NB4 (cell line): ENCODE measurements around the gene ROBO1.

ENCODE experiments used
- POLR2A ChIP-seq: IDR thresholded peaks from 2 replicates; pipeline ENCODE4 v1.6.1; 2011; ENCODE audit warnings: mild to moderate bottlenecking; ENCODE audit not compliant: insufficient read length; ENCODE audit errors: extremely low read depth
- TF ChIP-seq, protein P1 (sequence below): IDR thresholded peaks from one replicate; pipeline ENCODE4 v1.5.1; 2012; ENCODE audit warnings: low read depth, low read length

DNA sequence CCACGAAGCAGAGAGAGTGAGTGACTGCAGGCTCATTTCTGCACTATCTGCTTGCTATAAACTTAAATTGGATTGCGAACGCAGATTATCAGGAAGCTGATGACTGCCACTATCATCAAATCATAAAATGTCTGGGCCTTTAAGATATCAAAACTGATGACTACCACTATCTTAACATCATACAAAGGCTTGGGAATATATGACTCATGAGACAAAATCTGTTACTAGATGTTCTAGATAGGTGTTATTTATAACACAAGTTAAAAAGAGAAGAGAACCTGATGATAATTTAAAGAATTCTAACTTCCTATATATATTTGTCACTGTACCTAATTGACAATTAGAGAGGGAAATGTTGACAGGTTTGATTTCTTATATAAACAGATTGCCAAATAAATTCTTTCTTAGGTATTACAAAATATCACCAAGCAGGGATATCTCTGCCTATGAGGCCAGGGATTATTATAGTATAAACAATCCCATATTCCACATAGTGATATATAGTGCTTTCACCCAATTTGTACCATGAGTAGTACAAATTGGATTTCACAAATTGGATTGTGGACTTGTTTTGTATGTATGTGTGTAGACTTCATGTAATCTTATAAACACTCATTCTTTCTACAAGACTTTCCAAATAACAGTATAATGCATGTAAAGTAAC is 1157.2 kb downstream of the ROBO1 start:
- TF ChIP-seq, protein P1, sequence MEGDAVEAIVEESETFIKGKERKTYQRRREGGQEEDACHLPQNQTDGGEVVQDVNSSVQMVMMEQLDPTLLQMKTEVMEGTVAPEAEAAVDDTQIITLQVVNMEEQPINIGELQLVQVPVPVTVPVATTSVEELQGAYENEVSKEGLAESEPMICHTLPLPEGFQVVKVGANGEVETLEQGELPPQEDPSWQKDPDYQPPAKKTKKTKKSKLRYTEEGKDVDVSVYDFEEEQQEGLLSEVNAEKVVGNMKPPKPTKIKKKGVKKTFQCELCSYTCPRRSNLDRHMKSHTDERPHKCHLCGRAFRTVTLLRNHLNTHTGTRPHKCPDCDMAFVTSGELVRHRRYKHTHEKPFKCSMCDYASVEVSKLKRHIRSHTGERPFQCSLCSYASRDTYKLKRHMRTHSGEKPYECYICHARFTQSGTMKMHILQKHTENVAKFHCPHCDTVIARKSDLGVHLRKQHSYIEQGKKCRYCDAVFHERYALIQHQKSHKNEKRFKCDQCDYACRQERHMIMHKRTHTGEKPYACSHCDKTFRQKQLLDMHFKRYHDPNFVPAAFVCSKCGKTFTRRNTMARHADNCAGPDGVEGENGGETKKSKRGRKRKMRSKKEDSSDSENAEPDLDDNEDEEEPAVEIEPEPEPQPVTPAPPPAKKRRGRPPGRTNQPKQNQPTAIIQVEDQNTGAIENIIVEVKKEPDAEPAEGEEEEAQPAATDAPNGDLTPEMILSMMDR = no peak
- no peak for TF ChIP-seq POLR2A
